Retinal pigment epithelial cell (primary cell): Measurements from ENCODE around the gene ADAMTSL3.

Source experiments
- DNase-seq: peaks from one replicate; pipeline ENCODE4 v3.0.0-alpha.2; 2010; ENCODE audit warnings: low read depth
- H3K4me3 ChIP-seq: 2 replicates; pipeline ENCODE4 v1.5.1; 2011; ENCODE audit warnings: mild to moderate bottlenecking, low read length, control low read depth, moderate library complexity
- TF ChIP-seq, protein P1 (sequence below): conservative IDR thresholded peaks from 2 replicates; pipeline ENCODE4 v1.5.1; 2011; ENCODE audit warnings: low read depth, low read length, control low read depth, inconsistent platforms

The ADAMTSL3 gene

DNA sequence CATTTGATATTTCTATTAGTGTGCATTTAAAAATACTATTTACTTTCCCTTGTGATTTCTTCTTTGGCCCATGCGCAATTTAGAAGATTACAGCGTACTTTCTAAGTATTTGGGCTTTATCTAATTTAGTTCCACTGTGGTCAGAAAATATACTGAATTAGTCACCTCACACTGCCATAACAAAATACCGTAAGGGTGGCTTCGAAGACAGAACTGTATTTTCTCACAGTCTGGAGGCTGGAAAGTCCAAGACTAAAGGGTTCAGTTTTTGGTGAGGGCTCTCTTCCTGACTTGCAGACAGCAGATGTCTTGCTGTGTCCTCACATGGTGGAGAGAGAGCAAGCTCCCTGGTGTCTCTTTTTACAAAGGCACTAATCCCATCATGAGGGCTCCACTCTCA lies 286.2 kb downstream of the ADAMTSL3 start:
- DNase-seq, result no peak
- TF ChIP-seq, protein P1, sequence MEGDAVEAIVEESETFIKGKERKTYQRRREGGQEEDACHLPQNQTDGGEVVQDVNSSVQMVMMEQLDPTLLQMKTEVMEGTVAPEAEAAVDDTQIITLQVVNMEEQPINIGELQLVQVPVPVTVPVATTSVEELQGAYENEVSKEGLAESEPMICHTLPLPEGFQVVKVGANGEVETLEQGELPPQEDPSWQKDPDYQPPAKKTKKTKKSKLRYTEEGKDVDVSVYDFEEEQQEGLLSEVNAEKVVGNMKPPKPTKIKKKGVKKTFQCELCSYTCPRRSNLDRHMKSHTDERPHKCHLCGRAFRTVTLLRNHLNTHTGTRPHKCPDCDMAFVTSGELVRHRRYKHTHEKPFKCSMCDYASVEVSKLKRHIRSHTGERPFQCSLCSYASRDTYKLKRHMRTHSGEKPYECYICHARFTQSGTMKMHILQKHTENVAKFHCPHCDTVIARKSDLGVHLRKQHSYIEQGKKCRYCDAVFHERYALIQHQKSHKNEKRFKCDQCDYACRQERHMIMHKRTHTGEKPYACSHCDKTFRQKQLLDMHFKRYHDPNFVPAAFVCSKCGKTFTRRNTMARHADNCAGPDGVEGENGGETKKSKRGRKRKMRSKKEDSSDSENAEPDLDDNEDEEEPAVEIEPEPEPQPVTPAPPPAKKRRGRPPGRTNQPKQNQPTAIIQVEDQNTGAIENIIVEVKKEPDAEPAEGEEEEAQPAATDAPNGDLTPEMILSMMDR, result no peak
- no peak overlapping the region for H3K4me3 ChIP-seq

DNA sequence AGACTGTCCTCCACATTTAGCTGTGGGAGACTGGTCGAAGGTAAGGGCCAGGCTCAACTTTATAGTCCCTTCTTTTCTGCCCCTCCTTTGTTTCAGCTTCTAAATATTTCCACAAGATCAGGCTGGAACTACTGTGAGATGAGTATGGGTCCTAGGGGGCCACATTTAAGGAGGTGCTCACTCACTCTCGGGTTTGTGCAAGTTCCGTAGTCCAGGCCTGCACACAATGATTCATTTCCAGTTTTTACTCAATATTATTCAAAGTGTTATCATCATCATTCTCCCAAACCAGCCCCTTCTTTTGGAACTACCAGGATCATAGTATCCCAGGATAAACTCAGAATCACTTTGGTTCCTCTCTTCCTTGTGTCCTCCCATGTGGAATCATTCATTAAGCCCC lies 289.1 kb downstream of the ADAMTSL3 start:
- TF ChIP-seq, protein P1, result no peak
- no peak for DNase-seq
- no peak overlapping the region for H3K4me3 ChIP-seq

DNA sequence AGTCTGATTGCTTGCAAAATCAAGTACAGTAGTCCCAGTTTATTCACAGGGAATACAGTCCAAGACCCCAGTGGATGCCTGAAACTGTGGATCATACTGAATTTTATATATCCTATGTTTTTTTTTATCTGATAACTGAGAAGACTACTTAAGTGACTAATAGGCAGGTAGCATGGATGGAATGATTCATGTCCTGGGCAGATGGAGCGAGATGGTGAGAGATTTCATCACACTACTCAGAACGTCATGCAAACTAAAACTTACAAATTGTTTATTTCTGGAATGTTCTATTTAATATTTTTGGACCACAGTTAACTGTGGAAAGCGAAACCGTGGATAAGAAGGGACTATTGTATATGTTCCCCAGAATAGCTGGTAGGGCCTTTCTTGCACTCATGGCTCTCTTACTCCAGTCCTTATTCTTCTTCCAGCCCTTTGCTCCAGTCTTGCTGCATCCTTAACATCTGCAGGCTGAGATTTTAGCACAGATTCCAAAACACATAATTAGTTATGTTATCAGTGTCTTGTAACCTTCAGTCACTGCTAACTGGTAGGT lies 290.0 kb downstream of the ADAMTSL3 start:
- no peak overlapping the region for H3K4me3 ChIP-seq
- DNase-seq, result no peak
- TF ChIP-seq, protein P1, result no peak

DNA sequence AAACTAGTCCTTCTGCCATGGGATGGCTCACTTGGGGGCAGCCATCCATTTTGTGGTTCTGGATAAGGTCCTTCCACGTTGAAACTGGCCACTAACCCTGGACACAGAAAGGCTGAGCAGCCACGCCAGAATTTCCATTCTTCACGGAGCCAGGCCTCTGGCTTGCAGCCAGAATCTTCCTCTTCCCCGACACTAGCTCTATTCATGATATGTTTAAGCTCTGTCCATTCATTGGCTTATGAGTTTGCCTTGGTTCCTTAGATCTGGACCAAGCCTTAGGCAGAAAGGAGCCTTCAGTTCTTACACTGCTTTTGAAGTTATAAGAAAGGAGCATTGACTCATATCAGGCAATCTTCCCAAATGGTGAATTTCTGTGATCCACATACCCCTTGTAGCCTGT lies 293.2 kb downstream of the ADAMTSL3 start:
- no peak overlapping the region for H3K4me3 ChIP-seq
- TF ChIP-seq, protein P1, result no peak
- DNase-seq, result no peak

DNA sequence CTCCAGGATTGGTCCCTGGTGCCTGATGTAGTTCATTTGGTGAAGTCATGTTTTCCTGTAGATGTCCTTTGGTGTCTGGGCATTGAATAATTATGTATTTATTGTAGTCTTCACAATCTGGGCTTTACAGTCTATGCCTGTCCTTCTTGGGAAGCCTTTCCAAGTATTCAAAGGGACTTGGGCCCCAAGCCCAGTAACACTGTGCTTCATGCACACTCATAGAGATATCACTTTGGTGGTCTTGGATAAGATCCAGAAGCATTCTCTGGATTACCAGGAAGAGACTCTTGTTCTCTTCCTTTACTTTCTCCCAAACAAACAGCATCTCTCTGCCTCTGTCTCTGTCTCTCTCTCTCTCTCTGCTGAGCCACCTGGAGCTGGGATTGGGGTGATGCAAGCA lies 300.6 kb downstream of the ADAMTSL3 start:
- no peak overlapping the region for H3K4me3 ChIP-seq
- TF ChIP-seq, protein P1, result no peak
- DNase-seq, result no peak

DNA sequence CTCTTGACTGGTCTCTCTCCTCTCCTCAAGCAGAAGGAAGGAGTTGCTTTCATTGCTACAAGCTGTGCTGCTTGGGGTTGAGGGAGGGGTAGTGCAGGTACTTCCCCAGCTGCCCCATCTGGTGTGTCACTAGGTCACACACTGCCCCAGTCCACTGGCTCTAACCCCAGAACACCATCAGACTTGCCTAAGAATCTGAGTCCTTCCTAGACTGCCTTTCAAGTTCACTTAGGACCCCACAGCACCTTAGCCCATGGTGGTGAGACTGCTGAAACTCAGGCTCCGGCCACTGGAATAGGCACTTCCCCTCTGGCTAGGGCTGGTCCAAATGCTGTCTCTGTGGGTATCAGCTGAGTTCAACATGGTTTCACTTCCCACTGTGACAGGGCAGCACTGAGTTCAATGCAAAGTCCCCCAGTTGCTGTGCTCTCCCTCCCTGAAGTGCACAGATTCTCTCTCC lies 301.9 kb downstream of the ADAMTSL3 start:
- TF ChIP-seq, protein P1, result no peak
- no peak for DNase-seq

DNA sequence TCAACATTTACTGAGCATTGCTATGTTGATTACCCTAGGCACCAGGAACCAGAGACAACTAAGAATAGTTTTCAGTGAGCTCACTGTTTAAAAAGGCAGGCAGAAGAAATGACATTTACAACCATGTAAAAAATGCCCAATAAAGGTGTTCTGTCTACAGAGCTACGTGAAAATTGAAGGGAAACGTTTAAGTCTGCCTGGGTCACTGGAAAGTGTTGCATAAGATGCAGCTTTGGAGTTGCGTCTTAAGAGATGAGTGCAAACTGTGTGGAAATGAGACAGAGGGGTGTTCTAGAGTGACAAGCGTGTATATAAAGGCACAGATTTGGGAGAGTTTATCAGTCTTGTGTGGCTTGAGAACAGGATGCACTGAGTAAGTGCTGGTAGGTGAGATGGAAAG lies 303.0 kb downstream of the ADAMTSL3 start:
- TF ChIP-seq, protein P1, result no peak
- no peak overlapping the region for H3K4me3 ChIP-seq
- no peak for DNase-seq

More for the DNA sequence above, 301.9 kb downstream of the ADAMTSL3 start:
- no peak overlapping the region for H3K4me3 ChIP-seq
